GM23338 (cell line): ENCODE results near the gene ZNF568. TPM values are rescaled to one million over a fixed set of nuclear protein-coding genes. Genes with fewer than 3 reads are reported as not detected.

ENCODE experiments used
- ATAC-seq: fragments of 200-7000 bp; cut with Tn5 transposase; 3 replicates; pipeline ENCODE4 v1.9.1; 2020
- DNase-seq: peaks from one replicate; pipeline ENCODE4 v3.0.0-alpha.2; 2015; ENCODE audit warnings: low spot score
- H2AFZ ChIP-seq: fragments of 200-600 bp; sonication (generic); 2 replicates; pipeline ENCODE4 v1.8.0; 2016; ENCODE audit warnings: antibody characterized with exemption, mild to moderate bottlenecking, moderate library complexity
- H3F3A ChIP-seq: fragments of 200-600 bp; sonication (generic); replicated peaks from 2 replicates; pipeline ENCODE4 v1.8.0; 2017; ENCODE audit warnings: antibody characterized with exemption, mixed run types, low read depth
- H3K27ac ChIP-seq: fragments of 200-600 bp; sonication (generic); 2 replicates; pipeline ENCODE4 v1.6.1; 2016; ENCODE audit warnings: low read depth
- H3K27me3 ChIP-seq: fragments of 200-600 bp; sonication (generic); 2 replicates; pipeline ENCODE4 v1.8.0; 2016; ENCODE audit warnings: mild to moderate bottlenecking, mixed run types, moderate library complexity; ENCODE audit not compliant: insufficient read depth
- H3K36me3 ChIP-seq: fragments of 200-600 bp; sonication (generic); 2 replicates; pipeline ENCODE4 v1.8.0; 2016; ENCODE audit warnings: mild to moderate bottlenecking; ENCODE audit not compliant: insufficient read depth
- H3K4me1 ChIP-seq: fragments of 200-600 bp; sonication (generic); 2 replicates; pipeline ENCODE4 v1.8.0; 2016; ENCODE audit warnings: mild to moderate bottlenecking, moderate library complexity; ENCODE audit not compliant: insufficient read depth
- H3K4me2 ChIP-seq: fragments of 200-600 bp; sonication (generic); 2 replicates; pipeline ENCODE4 v1.7.1; 2017; ENCODE audit warnings: mixed run types
- H3K4me3 ChIP-seq: fragments of 200-600 bp; sonication (generic); 2 replicates; pipeline ENCODE4 v1.6.1; 2016; ENCODE audit warnings: mixed run types
- H3K79me2 ChIP-seq: fragments of 200-600 bp; sonication (generic); replicated peaks from 2 replicates; pipeline ENCODE4 v1.8.0; 2017; ENCODE audit warnings: mild to moderate bottlenecking; ENCODE audit not compliant: insufficient read depth
- H3K9me2 ChIP-seq: fragments of 200-600 bp; sonication (generic); 2 replicates; pipeline ENCODE4 v1.8.0; 2017; ENCODE audit not compliant: insufficient read depth
- H4K20me1 ChIP-seq: fragments of 200-600 bp; sonication (generic); replicated peaks from 2 replicates; pipeline ENCODE4 v1.8.0; 2017; ENCODE audit warnings: mild to moderate bottlenecking; ENCODE audit not compliant: insufficient read depth
- H3K27ac Mint-ChIP-seq: 2 replicates; pipeline ENCODE4 v1.8.0; 2020; ENCODE audit warnings: inconsistent platforms, mild to moderate bottlenecking, moderate library complexity, mixed read lengths
- H3K27me3 Mint-ChIP-seq: 3 replicates; pipeline ENCODE4 v1.8.0; 2022; ENCODE audit warnings: low read depth, mild to moderate bottlenecking, moderate library complexity, mixed read lengths, inconsistent platforms; ENCODE audit not compliant: insufficient read depth, poor library complexity
- H3K36me3 Mint-ChIP-seq: 3 replicates; pipeline ENCODE4 v1.8.0; 2021; ENCODE audit warnings: low read depth, mild to moderate bottlenecking, inconsistent platforms, moderate library complexity, mixed read lengths
- H3K4me1 Mint-ChIP-seq: 3 replicates; pipeline ENCODE4 v1.8.0; 2020; ENCODE audit warnings: mild to moderate bottlenecking, inconsistent platforms, mixed read lengths
- H3K4me3 Mint-ChIP-seq: 3 replicates; pipeline ENCODE4 v1.8.0; 2021; ENCODE audit warnings: moderate library complexity, mild to moderate bottlenecking, inconsistent platforms, mixed read lengths
- H3K9me3 Mint-ChIP-seq: 3 replicates; pipeline ENCODE4 v1.8.0; 2020; ENCODE audit warnings: moderate library complexity, mild to moderate bottlenecking, inconsistent platforms, mixed read lengths
- EZH2phosphoT487 ChIP-seq: fragments of 200-600 bp; sonication (generic); IDR thresholded peaks from one replicate; pipeline ENCODE4 v1.8.1; 2018; ENCODE audit warnings: antibody characterized with exemption; ENCODE audit not compliant: unreplicated experiment
- JUNB ChIP-seq: IDR thresholded peaks from one replicate; pipeline ENCODE4 v1.6.1; 2016; ENCODE audit warnings: antibody characterized with exemption; ENCODE audit not compliant: unreplicated experiment
- NANOG ChIP-seq: IDR thresholded peaks from 2 replicates; pipeline ENCODE4 v1.6.1; 2016; ENCODE audit warnings: antibody characterized with exemption, borderline replicate concordance
- POLR2AphosphoS5 ChIP-seq: IDR thresholded peaks from 2 replicates; pipeline ENCODE4 v1.6.1; 2016; ENCODE audit warnings: antibody characterized with exemption, low read depth
- ZNF331 ChIP-seq: fragments of 250-450 bp; sonication (Bioruptor Pico); IDR thresholded peaks from 2 replicates; pipeline ENCODE4 v1.5.0; 2020; ENCODE audit warnings: low read depth, mild to moderate bottlenecking, moderate library complexity
- polyA plus RNA-seq: library from polyadenylated mRNA; unstranded; fragments of >200 nt; fragmentation: Nextera tagmentation; extraction: Ambion mirVana; gene quantifications from 2 replicates; pipeline ENCODE4 v1.2.1, GENCODE V29; 2016
- total RNA-seq: library from RNA; depleted of rRNA; stranded (reverse); fragments of >200 nt; shearing (Covaris generic); gene quantifications from 2 replicates; pipeline ENCODE4 v1.2.3, GENCODE V29; 2014
- TF ChIP-seq, protein P1 (sequence below): fragments of 250-450 bp; sonication (Bioruptor Pico); IDR thresholded peaks from 2 replicates; pipeline ENCODE4 v1.5.0; 2020; ENCODE audit warnings: mild to moderate bottlenecking, moderate library complexity

ZNF568 gene
- total and polyA plus RNA-seq, 2 experiments from 2014 or later: 7.6 to 10.5 TPM

- H3K27me3 ChIP-seq: no peaks in the 10 kb centered on the region
- H3K27ac ChIP-seq: no peak overlapping the region
- Mint-ChIP-seq H3K27me3 (peaks cover 7% of the 10 kb centered on the region), H3K4me3 (no peak overlapping the region), H3K9me3 (peaks cover 97% of the 10 kb centered on the region), H3K36me3 (peaks cover 92% of the 10 kb centered on the region), H3K27ac (no peak overlapping the region), H3K4me1 (no peaks in the 10 kb centered on the region)
- no peaks in the 10 kb centered on the region for H3K4me1 ChIP-seq
- TF ChIP-seq EZH2phosphoT487 (no peak), ZNF331 (CRISPR knock-in tag) (no peak)
- no peak overlapping the region; the same call in 1 of the 2 replicates for H3K4me3 ChIP-seq
- no peak overlapping the region for H3K4me2 ChIP-seq
- H3K79me2 ChIP-seq: no peaks in the 10 kb centered on the region
- ATAC-seq: no peak
- peak; percentile 3 for DNase-seq
- no peak overlapping the region for H2AFZ ChIP-seq
- H3K36me3 ChIP-seq: peaks cover 75% of the 10 kb centered on the region
- H3K9me2 ChIP-seq: no peaks in the 10 kb centered on the region
- no peaks in the 10 kb centered on the region for H4K20me1 ChIP-seq
- no peaks in the 10 kb centered on the region for H3F3A ChIP-seq
Measured at GRCh38 chr19:36891768-36892357, 24.3 kb upstream of the ZNF568 start.

DNA sequence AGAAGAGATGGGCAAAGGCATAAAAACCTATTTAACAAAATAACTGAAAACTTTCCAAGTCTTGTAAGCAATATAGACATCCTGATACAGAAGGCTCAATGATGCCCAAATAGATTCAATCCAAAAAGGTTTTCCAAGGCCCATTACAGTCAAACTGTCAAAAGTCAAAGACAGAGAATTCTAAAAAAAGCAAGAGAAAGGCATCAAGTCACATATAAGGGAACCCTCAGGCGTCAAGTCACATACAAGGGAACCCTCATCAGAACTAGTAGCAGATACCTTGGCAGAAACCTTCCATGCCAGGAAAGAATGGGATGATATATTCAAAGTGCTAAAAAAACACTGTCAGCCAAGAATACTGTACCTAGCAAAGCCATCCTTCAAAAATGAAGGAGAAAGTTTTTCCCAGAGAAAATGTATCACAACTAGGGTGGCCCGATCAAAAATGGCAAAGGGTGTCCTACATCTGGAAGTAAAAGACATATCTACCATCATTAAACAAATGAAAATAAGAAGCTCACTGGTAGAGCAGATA, 21.2 kb upstream of the ZNF568 start:
- no peak overlapping the region for H3K27ac Mint-ChIP-seq

More for the DNA sequence above, 21.2 kb upstream of the ZNF568 start:
- no peaks in the 10 kb centered on the region for H3K9me2 ChIP-seq
- TF ChIP-seq, protein P1, sequence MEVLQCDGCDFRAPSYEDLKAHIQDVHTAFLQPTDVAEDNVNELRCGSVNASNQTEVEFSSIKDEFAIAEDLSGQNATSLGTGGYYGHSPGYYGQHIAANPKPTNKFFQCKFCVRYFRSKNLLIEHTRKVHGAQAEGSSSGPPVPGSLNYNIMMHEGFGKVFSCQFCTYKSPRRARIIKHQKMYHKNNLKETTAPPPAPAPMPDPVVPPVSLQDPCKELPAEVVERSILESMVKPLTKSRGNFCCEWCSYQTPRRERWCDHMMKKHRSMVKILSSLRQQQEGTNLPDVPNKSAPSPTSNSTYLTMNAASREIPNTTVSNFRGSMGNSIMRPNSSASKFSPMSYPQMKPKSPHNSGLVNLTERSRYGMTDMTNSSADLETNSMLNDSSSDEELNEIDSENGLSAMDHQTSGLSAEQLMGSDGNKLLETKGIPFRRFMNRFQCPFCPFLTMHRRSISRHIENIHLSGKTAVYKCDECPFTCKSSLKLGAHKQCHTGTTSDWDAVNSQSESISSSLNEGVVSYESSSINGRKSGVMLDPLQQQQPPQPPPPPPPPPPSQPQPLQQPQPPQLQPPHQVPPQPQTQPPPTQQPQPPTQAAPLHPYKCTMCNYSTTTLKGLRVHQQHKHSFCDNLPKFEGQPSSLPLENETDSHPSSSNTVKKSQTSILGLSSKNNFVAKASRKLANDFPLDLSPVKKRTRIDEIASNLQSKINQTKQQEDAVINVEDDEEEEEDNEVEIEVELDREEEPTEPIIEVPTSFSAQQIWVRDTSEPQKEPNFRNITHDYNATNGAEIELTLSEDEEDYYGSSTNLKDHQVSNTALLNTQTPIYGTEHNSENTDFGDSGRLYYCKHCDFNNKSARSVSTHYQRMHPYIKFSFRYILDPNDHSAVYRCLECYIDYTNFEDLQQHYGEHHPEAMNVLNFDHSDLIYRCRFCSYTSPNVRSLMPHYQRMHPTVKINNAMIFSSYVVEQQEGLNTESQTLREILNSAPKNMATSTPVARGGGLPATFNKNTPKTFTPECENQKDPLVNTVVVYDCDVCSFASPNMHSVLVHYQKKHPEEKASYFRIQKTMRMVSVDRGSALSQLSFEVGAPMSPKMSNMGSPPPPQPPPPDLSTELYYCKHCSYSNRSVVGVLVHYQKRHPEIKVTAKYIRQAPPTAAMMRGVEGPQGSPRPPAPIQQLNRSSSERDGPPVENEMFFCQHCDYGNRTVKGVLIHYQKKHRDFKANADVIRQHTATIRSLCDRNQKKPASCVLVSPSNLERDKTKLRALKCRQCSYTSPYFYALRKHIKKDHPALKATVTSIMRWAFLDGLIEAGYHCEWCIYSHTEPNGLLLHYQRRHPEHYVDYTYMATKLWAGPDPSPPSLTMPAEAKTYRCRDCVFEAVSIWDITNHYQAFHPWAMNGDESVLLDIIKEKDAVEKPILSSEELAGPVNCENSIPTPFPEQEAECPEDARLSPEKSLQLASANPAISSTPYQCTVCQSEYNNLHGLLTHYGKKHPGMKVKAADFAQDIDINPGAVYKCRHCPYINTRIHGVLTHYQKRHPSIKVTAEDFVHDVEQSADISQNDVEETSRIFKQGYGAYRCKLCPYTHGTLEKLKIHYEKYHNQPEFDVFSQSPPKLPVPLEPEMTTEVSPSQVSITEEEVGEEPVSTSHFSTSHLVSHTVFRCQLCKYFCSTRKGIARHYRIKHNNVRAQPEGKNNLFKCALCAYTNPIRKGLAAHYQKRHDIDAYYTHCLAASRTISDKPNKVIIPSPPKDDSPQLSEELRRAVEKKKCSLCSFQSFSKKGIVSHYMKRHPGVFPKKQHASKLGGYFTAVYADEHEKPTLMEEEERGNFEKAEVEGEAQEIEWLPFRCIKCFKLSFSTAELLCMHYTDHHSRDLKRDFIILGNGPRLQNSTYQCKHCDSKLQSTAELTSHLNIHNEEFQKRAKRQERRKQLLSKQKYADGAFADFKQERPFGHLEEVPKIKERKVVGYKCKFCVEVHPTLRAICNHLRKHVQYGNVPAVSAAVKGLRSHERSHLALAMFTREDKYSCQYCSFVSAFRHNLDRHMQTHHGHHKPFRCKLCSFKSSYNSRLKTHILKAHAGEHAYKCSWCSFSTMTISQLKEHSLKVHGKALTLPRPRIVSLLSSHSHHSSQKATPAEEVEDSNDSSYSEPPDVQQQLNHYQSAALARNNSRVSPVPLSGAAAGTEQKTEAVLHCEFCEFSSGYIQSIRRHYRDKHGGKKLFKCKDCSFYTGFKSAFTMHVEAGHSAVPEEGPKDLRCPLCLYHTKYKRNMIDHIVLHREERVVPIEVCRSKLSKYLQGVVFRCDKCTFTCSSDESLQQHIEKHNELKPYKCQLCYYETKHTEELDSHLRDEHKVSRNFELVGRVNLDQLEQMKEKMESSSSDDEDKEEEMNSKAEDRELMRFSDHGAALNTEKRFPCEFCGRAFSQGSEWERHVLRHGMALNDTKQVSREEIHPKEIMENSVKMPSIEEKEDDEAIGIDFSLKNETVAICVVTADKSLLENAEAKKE (CRISPR knock-in tag): no peak
- TF ChIP-seq NANOG: no peak
- no peak for TF ChIP-seq POLR2AphosphoS5
- TF ChIP-seq JUNB: no peak
- peaks cover 4% of the 10 kb centered on the region for H3K27me3 Mint-ChIP-seq
- H4K20me1 ChIP-seq: no peaks in the 10 kb centered on the region
- no peak overlapping the region for H3K4me3 Mint-ChIP-seq
- no peaks in the 10 kb centered on the region for H3F3A ChIP-seq
- H3K4me1 ChIP-seq: no peaks in the 10 kb centered on the region
- peaks cover 84% of the 10 kb centered on the region for H3K36me3 ChIP-seq
- no peak overlapping the region for H2AFZ ChIP-seq
- DNase-seq (no peak), ATAC-seq (no peak)
- H3K4me3 ChIP-seq: no peak overlapping the region
- H3K4me1 Mint-ChIP-seq: no peaks in the 10 kb centered on the region
- H3K27ac ChIP-seq: no peak overlapping the region
- H3K79me2 ChIP-seq: no peaks in the 10 kb centered on the region
- H3K27me3 ChIP-seq: no peaks in the 10 kb centered on the region
- peaks cover 95% of the 10 kb centered on the region for H3K36me3 Mint-ChIP-seq
- H3K4me2 ChIP-seq: no peak overlapping the region
- H3K9me3 Mint-ChIP-seq: peaks cover 98% of the 10 kb centered on the region
